ENCODE results near the gene BICDL2.

BICDL2 gene

DNA sequence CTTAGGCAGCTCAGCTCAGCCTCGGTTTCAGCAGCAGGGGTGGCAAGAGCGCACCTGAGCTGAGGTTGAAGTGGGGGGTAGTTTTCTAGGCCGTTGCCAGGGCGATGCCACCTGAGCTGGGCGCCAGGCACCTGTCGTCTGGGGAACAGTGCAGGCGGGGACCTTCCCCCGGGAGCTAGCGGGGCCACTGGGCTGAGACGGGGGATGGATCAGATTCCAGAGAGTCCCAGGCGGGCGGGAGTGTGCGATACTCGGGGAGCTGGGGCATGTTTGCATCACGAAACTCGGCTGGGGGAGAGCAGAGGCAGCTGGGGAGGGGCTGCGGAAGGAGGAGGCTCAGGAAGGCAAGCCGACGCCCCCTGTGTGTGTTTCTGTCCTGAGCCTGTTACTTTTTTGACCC, 24.5 kb downstream of the BICDL2 start:
- Histone ChIP-seq H3K9me3 (ENCODE audit: control insufficient read depth in 5 of 5, low read length in 5 of 5) (no peaks in the 10 kb centered on the region), H3K36me3 (ENCODE audit: control insufficient read depth in 5 of 5, insufficient read depth in 5 of 5, low read length in 5 of 5) (no peaks in the 10 kb centered on the region), H3K9ac (ENCODE audit: low read length in 5 of 5) (no peak overlapping the region), H3K27ac (ENCODE audit: low read depth, low read length) (no peak overlapping the region), H3K4me3 (ENCODE audit: low read depth in 1 of 5, low read length in 5 of 5) (no peak overlapping the region), H3K4me1 (ENCODE audit: control insufficient read depth in 5 of 5, insufficient read depth in 5 of 5, low read length in 5 of 5) (peaks cover 0 to 16% (median 14%) of the 10 kb centered on the region in 5 donors), H3K27me3 (ENCODE audit: control insufficient read depth in 5 of 5, insufficient read depth in 4 of 5, low read length in 5 of 5) (peaks cover 43 to 72% (median 54%) of the 10 kb centered on the region in 5 donors)

DNA sequence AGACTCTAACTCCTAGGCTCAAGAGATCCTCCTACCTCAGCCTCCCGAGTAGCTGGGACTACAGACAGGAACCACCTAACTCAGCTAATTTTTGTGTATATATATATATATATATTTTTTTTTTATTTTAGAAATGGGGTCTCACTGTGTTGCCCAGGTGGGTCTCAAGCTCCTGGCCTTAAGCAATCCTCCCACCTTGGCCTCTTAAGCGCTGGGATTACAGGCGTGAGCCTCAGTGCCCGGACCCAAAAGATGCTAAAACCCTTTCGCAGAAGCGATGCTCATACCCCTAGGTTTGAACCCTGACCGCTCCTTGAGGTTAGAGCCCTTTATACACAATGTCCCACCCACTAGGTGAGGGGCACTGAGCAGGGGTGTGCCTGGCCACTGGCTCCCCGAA, 26.2 kb downstream of the BICDL2 start:
- H3K9me3 ChIP-seq (ENCODE audit: control insufficient read depth in 5 of 5, low read length in 5 of 5): no peaks in the 10 kb centered on the region
- H3K27me3 ChIP-seq (ENCODE audit: control insufficient read depth in 5 of 5, insufficient read depth in 4 of 5, low read length in 5 of 5): peaks cover 46 to 73% (median 58%) of the 10 kb centered on the region in 5 donors
- H3K4me3 ChIP-seq (ENCODE audit: low read depth in 1 of 5, low read length in 5 of 5): no peak overlapping the region
- no peak overlapping the region for H3K9ac ChIP-seq (ENCODE audit: low read length in 5 of 5)
- peaks cover 0 to 22% (median 14%) of the 10 kb centered on the region in 5 donors for H3K4me1 ChIP-seq (ENCODE audit: control insufficient read depth in 5 of 5, insufficient read depth in 5 of 5, low read length in 5 of 5)
- no peak overlapping the region for H3K27ac ChIP-seq (ENCODE audit: low read depth, low read length)
- H3K36me3 ChIP-seq (ENCODE audit: control insufficient read depth in 5 of 5, insufficient read depth in 5 of 5, low read length in 5 of 5): no peaks in the 10 kb centered on the region

DNA sequence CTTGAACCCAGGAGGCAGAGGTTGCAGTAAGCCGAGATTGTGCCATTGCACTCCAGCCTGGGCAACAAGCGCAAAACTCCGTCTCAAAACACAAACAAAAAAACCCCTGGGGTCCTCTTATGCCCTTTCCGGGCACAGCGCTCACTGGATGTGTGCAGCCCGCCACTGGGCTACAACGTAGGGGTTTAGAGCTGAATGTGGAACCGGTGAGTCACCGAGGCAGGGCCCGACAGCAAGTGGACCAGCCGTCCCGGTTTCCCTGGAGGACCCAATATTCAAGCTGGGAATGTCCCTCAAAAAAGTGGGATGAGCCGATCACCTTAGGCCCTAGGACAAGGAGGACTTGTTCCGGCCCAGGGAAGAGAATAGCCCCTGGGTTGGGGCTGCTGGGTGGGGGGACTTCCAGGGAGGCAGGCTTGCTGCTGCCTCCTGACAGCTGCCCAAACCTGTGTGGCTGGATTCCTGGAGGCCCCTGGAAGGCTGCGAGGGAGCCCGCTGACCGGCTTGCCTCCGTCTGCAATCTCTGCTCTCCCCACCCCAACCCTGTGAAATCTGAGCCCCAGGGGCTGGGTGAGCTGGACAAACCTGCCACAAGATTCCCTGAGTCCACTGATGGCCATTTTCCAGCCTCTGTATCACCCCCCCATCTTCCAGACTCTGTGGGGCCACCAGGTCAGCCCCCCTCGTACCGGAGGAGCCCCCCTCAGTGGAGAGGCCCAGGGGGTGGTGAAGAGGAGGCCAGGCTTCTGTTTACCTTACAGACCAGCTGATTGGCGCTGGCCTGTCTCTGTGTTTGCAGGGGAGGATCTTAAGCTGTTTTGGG, 27.0 kb downstream of the BICDL2 start:
- peaks cover 46 to 71% (median 58%) of the 10 kb centered on the region in 5 donors for H3K27me3 ChIP-seq (ENCODE audit: control insufficient read depth in 5 of 5, insufficient read depth in 4 of 5, low read length in 5 of 5)
- peaks cover 0 to 25% (median 17%) of the 10 kb centered on the region in 5 donors for H3K4me1 ChIP-seq (ENCODE audit: control insufficient read depth in 5 of 5, insufficient read depth in 5 of 5, low read length in 5 of 5)
- no peak overlapping the region for H3K27ac ChIP-seq (ENCODE audit: low read depth, low read length)
- H3K36me3 ChIP-seq (ENCODE audit: control insufficient read depth in 5 of 5, insufficient read depth in 5 of 5, low read length in 5 of 5): no peaks in the 10 kb centered on the region
- no peak overlapping the region for H3K9ac ChIP-seq (ENCODE audit: low read length in 5 of 5)
- H3K4me3 ChIP-seq (ENCODE audit: low read depth in 1 of 5, low read length in 5 of 5): no peak overlapping the region
- H3K9me3 ChIP-seq (ENCODE audit: control insufficient read depth in 5 of 5, low read length in 5 of 5): no peaks in the 10 kb centered on the region

DNA sequence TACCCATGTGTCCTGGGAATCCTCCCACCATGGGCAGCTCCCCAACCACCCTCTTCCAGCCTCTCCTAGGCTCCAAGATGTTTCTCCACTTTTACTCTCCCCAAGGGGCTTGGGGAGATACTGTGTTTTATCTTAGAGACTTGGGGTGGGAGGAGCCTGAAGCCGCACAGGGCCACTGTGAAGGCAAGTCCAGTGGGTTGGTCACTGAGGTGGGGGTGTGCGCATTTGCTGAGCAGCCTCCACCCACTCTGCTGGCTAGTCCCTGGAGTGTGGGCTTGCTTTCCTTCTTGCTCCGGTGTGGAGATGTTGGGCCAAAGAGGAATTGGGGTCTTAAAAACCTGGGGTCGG, 28.1 kb downstream of the BICDL2 start:
- Histone ChIP-seq H3K27ac (ENCODE audit: low read depth, low read length) (no peak overlapping the region), H3K9ac (ENCODE audit: low read length in 5 of 5) (peak overlapping the region in 1 of 5 donors; percentile 30), H3K27me3 (ENCODE audit: control insufficient read depth in 5 of 5, insufficient read depth in 4 of 5, low read length in 5 of 5) (peaks cover 41 to 61% (median 51%) of the 10 kb centered on the region in 5 donors)

DNA sequence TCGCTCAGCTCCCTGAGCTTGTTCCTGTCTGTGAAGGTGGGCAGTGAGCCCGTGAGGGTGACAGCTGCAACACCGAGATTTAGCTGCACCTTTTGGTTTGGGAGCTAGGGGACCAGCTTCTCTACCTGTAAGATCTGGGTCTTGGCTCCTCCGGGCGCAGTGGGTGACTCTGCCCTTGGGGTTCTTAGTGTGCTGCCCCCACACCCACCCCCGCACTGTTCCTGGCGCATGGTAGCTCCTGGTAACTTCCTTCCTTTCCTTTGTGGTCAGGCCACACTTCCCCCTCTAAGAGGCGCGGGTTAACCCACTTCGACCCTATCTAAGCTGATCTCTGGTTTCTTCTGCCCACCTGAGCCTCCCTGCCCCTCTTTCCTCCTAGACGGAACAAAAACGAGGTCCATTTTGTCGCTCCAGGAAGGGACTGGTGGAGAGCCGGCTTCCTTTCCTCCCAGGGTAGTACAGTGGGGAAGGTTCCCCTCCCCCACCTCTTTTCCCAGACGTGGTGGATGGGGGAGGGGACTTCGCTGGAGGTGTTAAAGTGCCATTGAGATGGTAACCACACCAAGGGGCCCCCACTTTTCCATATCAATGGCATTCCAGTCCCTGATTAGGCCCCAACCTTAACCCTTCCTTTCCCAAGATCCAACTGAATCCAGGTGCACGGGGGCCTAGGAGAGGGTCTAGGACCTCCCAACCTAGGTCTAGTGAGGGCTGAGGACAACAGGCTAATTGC, 28.6 kb downstream of the BICDL2 start:
- peak overlapping the region in 3 of 5 donors; percentile 17 to 47 (median 18) for H3K4me3 ChIP-seq (ENCODE audit: low read depth in 1 of 5, low read length in 5 of 5)
- H3K9me3 ChIP-seq (ENCODE audit: control insufficient read depth in 5 of 5, low read length in 5 of 5): no peaks in the 10 kb centered on the region
- H3K27me3 ChIP-seq (ENCODE audit: control insufficient read depth in 5 of 5, insufficient read depth in 4 of 5, low read length in 5 of 5): peaks cover 35 to 55% (median 46%) of the 10 kb centered on the region in 5 donors
- peaks cover 0 to 31% (median 18%) of the 10 kb centered on the region in 5 donors for H3K4me1 ChIP-seq (ENCODE audit: control insufficient read depth in 5 of 5, insufficient read depth in 5 of 5, low read length in 5 of 5)
- H3K9ac ChIP-seq (ENCODE audit: low read length in 5 of 5): peak overlapping the region in 1 of 5 donors; percentile 30
- H3K27ac ChIP-seq (ENCODE audit: low read depth, low read length): no peak overlapping the region
- no peaks in the 10 kb centered on the region for H3K36me3 ChIP-seq (ENCODE audit: control insufficient read depth in 5 of 5, insufficient read depth in 5 of 5, low read length in 5 of 5)

More for the DNA sequence above, 28.1 kb downstream of the BICDL2 start:
- Histone ChIP-seq H3K36me3 (ENCODE audit: control insufficient read depth in 5 of 5, insufficient read depth in 5 of 5, low read length in 5 of 5) (no peaks in the 10 kb centered on the region), H3K4me3 (ENCODE audit: low read depth in 1 of 5, low read length in 5 of 5) (peak overlapping the region in 1 of 5 donors; percentile 18), H3K9me3 (ENCODE audit: control insufficient read depth in 5 of 5, low read length in 5 of 5) (no peaks in the 10 kb centered on the region), H3K4me1 (ENCODE audit: control insufficient read depth in 5 of 5, insufficient read depth in 5 of 5, low read length in 5 of 5) (peaks cover 0 to 28% (median 18%) of the 10 kb centered on the region in 5 donors)

DNA sequence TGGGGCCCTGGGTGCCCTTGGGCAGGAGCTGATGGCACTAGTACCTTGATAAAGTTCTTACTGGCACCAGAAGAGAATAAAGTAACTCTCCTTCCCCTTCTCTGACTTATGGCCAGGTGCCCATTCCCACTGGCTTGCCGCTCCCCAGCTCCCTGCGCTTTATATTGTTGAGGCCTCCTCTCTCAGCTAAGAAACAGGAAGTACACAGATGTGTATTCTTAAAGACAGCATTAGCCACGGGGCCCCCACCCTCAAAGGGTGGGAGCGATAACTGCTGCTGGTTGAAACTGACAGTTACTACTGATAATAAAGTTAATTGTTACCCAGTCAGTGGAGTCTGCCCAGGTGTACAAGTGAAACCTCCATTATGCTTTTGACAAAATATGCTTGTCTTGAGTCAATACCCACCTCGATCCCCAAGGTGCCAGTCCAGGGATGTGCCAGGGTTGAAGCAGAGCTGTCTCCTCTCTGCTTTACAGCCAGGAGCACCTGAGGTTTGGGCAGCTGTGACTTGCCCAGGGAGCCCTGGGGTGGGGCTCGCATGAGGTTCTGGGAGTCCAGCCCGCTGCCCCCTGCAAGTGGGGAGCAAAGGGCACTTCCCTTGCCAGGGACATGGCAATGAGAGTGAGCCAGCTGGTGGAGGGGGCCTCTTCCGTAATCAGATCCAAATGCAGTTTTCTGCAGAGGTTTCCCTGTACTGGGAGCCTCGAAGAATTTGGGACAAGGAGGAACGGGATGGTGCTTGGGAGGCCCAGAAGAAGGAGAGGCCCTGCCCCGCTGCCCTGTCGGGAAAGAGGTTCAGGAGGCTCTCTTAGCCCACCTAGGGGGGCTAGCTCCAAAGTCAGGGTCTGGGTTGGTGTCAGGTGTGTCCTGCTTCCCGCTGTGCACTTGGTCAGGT, 29.4 kb downstream of the BICDL2 start:
- H3K9me3 ChIP-seq (ENCODE audit: control insufficient read depth in 5 of 5, low read length in 5 of 5): no peaks in the 10 kb centered on the region
- no peaks in the 10 kb centered on the region for H3K36me3 ChIP-seq (ENCODE audit: control insufficient read depth in 5 of 5, insufficient read depth in 5 of 5, low read length in 5 of 5)
- peak overlapping the region in 2 of 5 donors; percentile 17 to 47 for H3K4me3 ChIP-seq (ENCODE audit: low read depth in 1 of 5, low read length in 5 of 5)
- peaks cover 0 to 31% (median 18%) of the 10 kb centered on the region in 5 donors for H3K4me1 ChIP-seq (ENCODE audit: control insufficient read depth in 5 of 5, insufficient read depth in 5 of 5, low read length in 5 of 5)
- peaks cover 31 to 47% (median 39%) of the 10 kb centered on the region in 5 donors for H3K27me3 ChIP-seq (ENCODE audit: control insufficient read depth in 5 of 5, insufficient read depth in 4 of 5, low read length in 5 of 5)
- H3K9ac ChIP-seq (ENCODE audit: low read length in 5 of 5): no peak overlapping the region
- no peak overlapping the region for H3K27ac ChIP-seq (ENCODE audit: low read depth, low read length)

DNA sequence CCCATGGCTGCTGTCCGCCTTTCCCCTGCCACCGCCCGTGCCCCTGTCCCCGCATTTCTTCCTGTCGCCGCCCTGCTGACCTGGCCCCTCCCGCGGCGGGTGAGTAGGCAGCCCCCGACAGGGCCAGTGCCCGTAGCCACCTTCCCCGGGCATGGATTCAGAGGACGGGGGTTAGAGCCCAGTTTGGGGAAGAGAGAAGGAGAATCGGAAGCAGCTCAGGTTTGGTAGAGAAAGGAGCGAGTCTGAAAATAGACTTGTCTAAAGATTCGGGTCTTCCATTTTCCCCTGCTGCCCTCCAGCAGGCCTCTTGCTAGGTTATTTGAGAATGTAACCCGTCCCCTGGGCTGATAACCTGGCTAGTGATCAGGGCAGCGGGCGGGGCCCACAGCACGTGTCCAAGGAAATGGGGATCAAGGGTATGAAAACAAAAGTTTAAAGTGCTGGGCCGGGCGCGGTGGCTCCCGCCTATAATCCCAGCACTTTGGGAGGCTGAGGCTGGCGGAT, 31.9 kb downstream of the BICDL2 start:
- Histone ChIP-seq H3K9me3 (ENCODE audit: control insufficient read depth in 5 of 5, low read length in 5 of 5) (no peaks in the 10 kb centered on the region), H3K27ac (ENCODE audit: low read depth, low read length) (no peak overlapping the region), H3K9ac (ENCODE audit: low read length in 5 of 5) (peak overlapping the region in 1 of 5 donors; percentile 71), H3K4me3 (ENCODE audit: low read depth in 1 of 5, low read length in 5 of 5) (peak overlapping the region; percentile 27 to 62 (median 45)), H3K36me3 (ENCODE audit: control insufficient read depth in 5 of 5, insufficient read depth in 5 of 5, low read length in 5 of 5) (no peaks in the 10 kb centered on the region), H3K4me1 (ENCODE audit: control insufficient read depth in 5 of 5, insufficient read depth in 5 of 5, low read length in 5 of 5) (peaks cover 0 to 31% (median 18%) of the 10 kb centered on the region in 5 donors), H3K27me3 (ENCODE audit: control insufficient read depth in 5 of 5, insufficient read depth in 4 of 5, low read length in 5 of 5) (peaks cover 24 to 33% (median 29%) of the 10 kb centered on the region in 5 donors)

DNA sequence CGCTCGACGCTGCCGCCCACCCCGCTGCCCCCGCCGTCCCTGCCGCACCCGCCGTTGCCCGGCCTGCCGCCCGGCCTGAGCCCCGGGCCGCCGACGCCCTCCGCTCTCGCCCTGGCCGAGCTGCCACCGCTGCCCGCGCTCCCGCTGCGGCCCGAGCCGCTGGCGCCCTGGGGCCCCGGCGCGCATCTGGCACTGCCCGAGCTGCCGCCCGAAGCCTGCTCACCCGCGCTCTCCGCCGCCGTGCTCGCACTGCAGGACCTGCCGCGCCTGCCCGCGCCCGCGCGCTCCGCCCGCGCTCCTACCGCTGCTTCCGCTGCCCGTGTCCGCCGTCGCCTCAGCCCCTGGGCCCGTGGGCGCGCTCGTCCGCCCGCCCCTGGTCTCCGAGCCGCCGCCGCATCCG, 32.4 kb downstream of the BICDL2 start:
- H3K4me3 ChIP-seq (ENCODE audit: low read depth in 1 of 5, low read length in 5 of 5): no peak overlapping the region
- no peaks in the 10 kb centered on the region for H3K36me3 ChIP-seq (ENCODE audit: control insufficient read depth in 5 of 5, insufficient read depth in 5 of 5, low read length in 5 of 5)
- no peak overlapping the region for H3K9ac ChIP-seq (ENCODE audit: low read length in 5 of 5)
- peaks cover 20 to 29% (median 25%) of the 10 kb centered on the region in 5 donors for H3K27me3 ChIP-seq (ENCODE audit: control insufficient read depth in 5 of 5, insufficient read depth in 4 of 5, low read length in 5 of 5)
- no peak overlapping the region for H3K27ac ChIP-seq (ENCODE audit: low read depth, low read length)
- H3K4me1 ChIP-seq (ENCODE audit: control insufficient read depth in 5 of 5, insufficient read depth in 5 of 5, low read length in 5 of 5): peaks cover 0 to 31% (median 18%) of the 10 kb centered on the region in 5 donors
- no peaks in the 10 kb centered on the region for H3K9me3 ChIP-seq (ENCODE audit: control insufficient read depth in 5 of 5, low read length in 5 of 5)

DNA sequence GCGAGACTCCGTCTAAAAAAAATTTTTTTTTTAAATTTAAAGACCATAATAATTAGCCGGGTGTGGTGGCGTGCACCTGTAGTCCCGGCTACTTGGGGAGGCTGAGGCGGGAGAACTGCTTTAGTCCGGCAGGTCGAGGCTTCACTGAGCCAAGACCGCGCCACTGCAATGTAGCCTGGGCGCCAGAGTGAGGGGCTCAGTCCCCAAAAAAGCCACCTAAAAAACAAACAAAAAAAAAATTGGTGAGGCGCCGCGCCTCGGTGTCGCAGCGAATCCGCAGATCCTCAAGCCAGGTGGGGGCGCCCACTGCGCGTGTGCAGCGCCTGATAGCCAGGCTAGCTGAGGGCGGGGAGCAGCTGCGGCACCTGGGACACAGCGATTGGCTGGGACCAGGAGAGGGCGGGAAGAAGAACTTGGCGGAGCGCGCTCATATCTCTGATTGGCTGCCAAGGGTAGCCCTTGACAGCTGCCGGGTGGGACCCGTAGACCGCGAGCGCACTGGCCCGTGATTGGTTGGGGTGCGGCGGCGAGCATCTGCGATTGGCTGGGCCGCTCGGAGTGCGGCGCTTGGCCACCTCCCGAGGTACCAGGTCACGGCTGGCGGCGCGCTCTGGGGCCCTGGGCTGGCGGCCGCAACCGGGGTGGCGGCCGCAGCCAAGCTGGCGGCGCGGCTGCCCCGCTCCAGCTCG, 33.0 kb downstream of the BICDL2 start:
- H3K4me1 ChIP-seq (ENCODE audit: control insufficient read depth in 5 of 5, insufficient read depth in 5 of 5, low read length in 5 of 5): peaks cover 0 to 31% (median 18%) of the 10 kb centered on the region in 5 donors
- no peak overlapping the region for H3K27ac ChIP-seq (ENCODE audit: low read depth, low read length)
- H3K9ac ChIP-seq (ENCODE audit: low read length in 5 of 5): no peak overlapping the region
- peaks cover 18 to 28% (median 25%) of the 10 kb centered on the region in 5 donors for H3K27me3 ChIP-seq (ENCODE audit: control insufficient read depth in 5 of 5, insufficient read depth in 4 of 5, low read length in 5 of 5)
- H3K36me3 ChIP-seq (ENCODE audit: control insufficient read depth in 5 of 5, insufficient read depth in 5 of 5, low read length in 5 of 5): no peaks in the 10 kb centered on the region
- peak overlapping the region in 1 of 5 donors; percentile 22 for H3K4me3 ChIP-seq (ENCODE audit: low read depth in 1 of 5, low read length in 5 of 5)
- no peaks in the 10 kb centered on the region for H3K9me3 ChIP-seq (ENCODE audit: control insufficient read depth in 5 of 5, low read length in 5 of 5)
